ENCODE data around the gene TNPO2. TPM values are rescaled to one million over a fixed set of nuclear protein-coding genes. Genes with fewer than 3 reads are reported as not detected.

Gene TNPO2
- total and polyA plus RNA-seq, 2 of the 13 experiments (the other 11 are each of a cell fraction or from before 2014, with no cell fraction given): 31.7 to 61.0 TPM

- TF ChIP-seq RARA (CRISPR knock-in tag; IDR thresholded peaks at IDR 0.05) (no peak), TCF7 (IDR thresholded peaks at IDR 0.05; ENCODE audit: low read depth) (no peak), ZNF253 (CRISPR knock-in tag; IDR thresholded peaks at IDR 0.05; ENCODE audit: borderline replicate concordance) (no peak), DR1 (CRISPR knock-in tag; IDR thresholded peaks at IDR 0.05) (no peak), GPN1 (CRISPR knock-in tag; IDR thresholded peaks at IDR 0.05; ENCODE audit: borderline replicate concordance) (no peak), ZBTB20 (CRISPR knock-in tag; IDR thresholded peaks at IDR 0.05; ENCODE audit: borderline replicate concordance, low read depth) (no peak), TRIM24 (CRISPR knock-in tag; IDR thresholded peaks at IDR 0.05) (no peak), PRDM4 (CRISPR knock-in tag; IDR thresholded peaks at IDR 0.05; ENCODE audit: borderline replicate concordance) (no peak), RBAK (CRISPR knock-in tag; IDR thresholded peaks at IDR 0.05) (no peak), ZNF629 (CRISPR knock-in tag; conservative IDR thresholded peaks at IDR 0.05) (no peak), THAP8 (CRISPR knock-in tag; IDR thresholded peaks at IDR 0.05; ENCODE audit: borderline replicate concordance) (no peak), NR3C1 (CRISPR knock-in tag; IDR thresholded peaks at IDR 0.05) (no peak), NONO (IDR thresholded peaks at IDR 0.05) (no peak), NONO (CRISPR knock-in tag; conservative IDR thresholded peaks at IDR 0.05) (no peak), SNAPC2 (CRISPR knock-in tag; IDR thresholded peaks at IDR 0.05) (no peak), CC2D1A (CRISPR knock-in tag; IDR thresholded peaks at IDR 0.05) (no peak), ZNF83 (CRISPR knock-in tag; IDR thresholded peaks at IDR 0.05; ENCODE audit: borderline replicate concordance) (no peak), TFDP2 (CRISPR knock-in tag; IDR thresholded peaks at IDR 0.05) (no peak), ZNF788 (CRISPR knock-in tag; IDR thresholded peaks at IDR 0.05; ENCODE audit: borderline replicate concordance) (peak; percentile 23; the same call in 1 of the 2 replicates), ZNF703 (CRISPR knock-in tag; IDR thresholded peaks at IDR 0.05; ENCODE audit: borderline replicate concordance) (no peak), ZNF562 (CRISPR knock-in tag; IDR thresholded peaks at IDR 0.05; ENCODE audit: borderline replicate concordance) (no peak), SNAI1 (CRISPR knock-in tag; IDR thresholded peaks at IDR 0.05; ENCODE audit: borderline replicate concordance) (no peak), ZNF124 (CRISPR knock-in tag; IDR thresholded peaks at IDR 0.05) (no peak), PLRG1 (conservative IDR thresholded peaks at IDR 0.05) (no peak), NFKB2 (CRISPR knock-in tag; IDR thresholded peaks at IDR 0.05; ENCODE audit: borderline replicate concordance) (peak; percentile 55; the same call in 1 of the 2 replicates)
- TF ChIP-seq, protein P1, sequence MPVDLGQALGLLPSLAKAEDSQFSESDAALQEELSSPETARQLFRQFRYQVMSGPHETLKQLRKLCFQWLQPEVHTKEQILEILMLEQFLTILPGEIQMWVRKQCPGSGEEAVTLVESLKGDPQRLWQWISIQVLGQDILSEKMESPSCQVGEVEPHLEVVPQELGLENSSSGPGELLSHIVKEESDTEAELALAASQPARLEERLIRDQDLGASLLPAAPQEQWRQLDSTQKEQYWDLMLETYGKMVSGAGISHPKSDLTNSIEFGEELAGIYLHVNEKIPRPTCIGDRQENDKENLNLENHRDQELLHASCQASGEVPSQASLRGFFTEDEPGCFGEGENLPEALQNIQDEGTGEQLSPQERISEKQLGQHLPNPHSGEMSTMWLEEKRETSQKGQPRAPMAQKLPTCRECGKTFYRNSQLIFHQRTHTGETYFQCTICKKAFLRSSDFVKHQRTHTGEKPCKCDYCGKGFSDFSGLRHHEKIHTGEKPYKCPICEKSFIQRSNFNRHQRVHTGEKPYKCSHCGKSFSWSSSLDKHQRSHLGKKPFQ (CRISPR knock-in tag; IDR thresholded peaks at IDR 0.05; ENCODE audit: insufficient replicate concordance): no peak
Observed at GRCh38 chr19:12666265-12667048, 57.3 kb downstream of the TNPO2 start, which contains the start of the genes MAN2B1 and WDR83 (continued).
